Karpas-422 (cell line): ENCODE measurements around the gene CCNB3. TPM values are rescaled to one million over a fixed set of nuclear protein-coding genes. Genes with fewer than 3 reads are reported as not detected.

Experiments used
- DNase-seq: peaks from one replicate; pipeline ENCODE4 v3.0.0-alpha.2; 2015
- H2AFZ ChIP-seq: fragments of 200-600 bp; sonication (generic); 2 replicates; pipeline ENCODE4 v1.6.1; 2014; ENCODE audit warnings: antibody characterized with exemption, low read length, mixed read lengths
- H3K27ac ChIP-seq: fragments of 200-600 bp; sonication (generic); 2 replicates; pipeline ENCODE4 v1.5.1; 2014; ENCODE audit warnings: mild to moderate bottlenecking, low read length, moderate library complexity
- H3K27me3 ChIP-seq: fragments of 200-600 bp; sonication (generic); 2 replicates; pipeline ENCODE4 v1.6.1; 2014; ENCODE audit warnings: low read length, mixed read lengths
- H3K36me3 ChIP-seq: fragments of 200-600 bp; sonication (generic); 2 replicates; pipeline ENCODE4 v1.6.1; 2014; ENCODE audit warnings: low read length, mixed read lengths; ENCODE audit not compliant: insufficient read depth
- H3K4me1 ChIP-seq: fragments of 200-600 bp; sonication (generic); 2 replicates; pipeline ENCODE4 v1.6.1; 2014; ENCODE audit warnings: mild to moderate bottlenecking, low read length, mixed read lengths
- H3K4me2 ChIP-seq: fragments of 200-600 bp; sonication (generic); 2 replicates; pipeline ENCODE4 v1.6.1; 2014; ENCODE audit warnings: low read length, low read depth, mild to moderate bottlenecking; ENCODE audit not compliant: poor library complexity, severe bottlenecking
- H3K4me3 ChIP-seq: fragments of 200-600 bp; sonication (generic); 2 replicates; pipeline ENCODE4 v1.5.1; 2014; ENCODE audit warnings: mild to moderate bottlenecking, antibody characterized with exemption, low read length, mixed read lengths
- H3K79me2 ChIP-seq: fragments of 200-600 bp; sonication (generic); 2 replicates; pipeline ENCODE4 v1.6.1; 2014; ENCODE audit warnings: mild to moderate bottlenecking, low read length, mixed read lengths
- H3K9ac ChIP-seq: fragments of 200-600 bp; sonication (generic); 2 replicates; pipeline ENCODE4 v1.6.0; 2014; ENCODE audit warnings: low read length
- H3K9me2 ChIP-seq: fragments of 200-600 bp; sonication (generic), shearing (Covaris generic); replicated peaks from 2 replicates; pipeline ENCODE4 v1.6.0; 2014; ENCODE audit warnings: mild to moderate bottlenecking, low read length, moderate library complexity; ENCODE audit not compliant: insufficient read depth
- H3K9me3 ChIP-seq: fragments of 300-700, 200-600 bp; sonication (generic); 2 replicates; pipeline ENCODE4 v1.6.1; 2014; ENCODE audit warnings: low read length, mixed read lengths
- H4K20me1 ChIP-seq: fragments of 200-600 bp; sonication (generic); 2 replicates; pipeline ENCODE4 v1.6.1; 2014; ENCODE audit warnings: mild to moderate bottlenecking, antibody characterized with exemption, low read length, low read depth; ENCODE audit not compliant: insufficient read depth
- total RNA-seq: library from RNA; depleted of rRNA; stranded (reverse); fragments of >200 nt; shearing (Covaris generic); gene quantifications from 2 replicates; pipeline ENCODE4 v1.2.3, GENCODE V29; 2014; ENCODE audit warnings: low replicate concordance; rRNA removed

Gene CCNB3, protein sequence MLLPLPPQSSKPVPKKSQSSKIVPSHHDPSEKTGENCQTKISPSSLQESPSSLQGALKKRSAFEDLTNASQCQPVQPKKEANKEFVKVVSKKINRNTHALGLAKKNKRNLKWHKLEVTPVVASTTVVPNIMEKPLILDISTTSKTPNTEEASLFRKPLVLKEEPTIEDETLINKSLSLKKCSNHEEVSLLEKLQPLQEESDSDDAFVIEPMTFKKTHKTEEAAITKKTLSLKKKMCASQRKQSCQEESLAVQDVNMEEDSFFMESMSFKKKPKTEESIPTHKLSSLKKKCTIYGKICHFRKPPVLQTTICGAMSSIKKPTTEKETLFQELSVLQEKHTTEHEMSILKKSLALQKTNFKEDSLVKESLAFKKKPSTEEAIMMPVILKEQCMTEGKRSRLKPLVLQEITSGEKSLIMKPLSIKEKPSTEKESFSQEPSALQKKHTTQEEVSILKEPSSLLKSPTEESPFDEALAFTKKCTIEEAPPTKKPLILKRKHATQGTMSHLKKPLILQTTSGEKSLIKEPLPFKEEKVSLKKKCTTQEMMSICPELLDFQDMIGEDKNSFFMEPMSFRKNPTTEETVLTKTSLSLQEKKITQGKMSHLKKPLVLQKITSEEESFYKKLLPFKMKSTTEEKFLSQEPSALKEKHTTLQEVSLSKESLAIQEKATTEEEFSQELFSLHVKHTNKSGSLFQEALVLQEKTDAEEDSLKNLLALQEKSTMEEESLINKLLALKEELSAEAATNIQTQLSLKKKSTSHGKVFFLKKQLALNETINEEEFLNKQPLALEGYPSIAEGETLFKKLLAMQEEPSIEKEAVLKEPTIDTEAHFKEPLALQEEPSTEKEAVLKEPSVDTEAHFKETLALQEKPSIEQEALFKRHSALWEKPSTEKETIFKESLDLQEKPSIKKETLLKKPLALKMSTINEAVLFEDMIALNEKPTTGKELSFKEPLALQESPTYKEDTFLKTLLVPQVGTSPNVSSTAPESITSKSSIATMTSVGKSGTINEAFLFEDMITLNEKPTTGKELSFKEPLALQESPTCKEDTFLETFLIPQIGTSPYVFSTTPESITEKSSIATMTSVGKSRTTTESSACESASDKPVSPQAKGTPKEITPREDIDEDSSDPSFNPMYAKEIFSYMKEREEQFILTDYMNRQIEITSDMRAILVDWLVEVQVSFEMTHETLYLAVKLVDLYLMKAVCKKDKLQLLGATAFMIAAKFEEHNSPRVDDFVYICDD (N-terminal part only)
- total RNA-seq, result 0.32 and 0.78 TPM in 2 replicates

DNA sequence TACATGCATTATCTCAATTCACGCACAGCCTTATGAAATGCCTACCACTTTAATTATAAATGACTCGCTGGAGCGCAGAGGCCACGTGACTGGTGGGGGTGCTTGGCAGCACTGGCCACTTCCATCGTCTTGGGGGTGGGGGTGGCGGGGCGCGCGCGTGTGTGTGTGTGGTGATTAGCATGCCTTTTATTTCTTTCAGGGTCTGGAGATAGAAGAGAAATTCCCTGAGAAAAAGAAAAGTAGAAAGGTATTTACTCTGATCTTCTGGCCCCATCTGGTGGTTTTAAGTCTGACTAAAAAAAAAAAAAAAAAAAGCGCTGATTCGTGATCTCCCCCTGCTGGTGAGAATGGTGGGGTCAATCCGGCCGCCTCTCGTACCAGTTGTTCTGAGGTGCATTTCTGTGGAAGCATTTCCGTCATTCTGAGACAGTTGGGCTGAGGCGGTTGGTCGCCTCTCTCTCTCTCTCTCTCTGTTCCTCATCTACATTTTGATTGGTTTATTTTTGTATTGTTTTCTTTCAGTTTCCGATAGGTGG, at the start of gene CCNB3:
CCNB3 (plus strand) TSS at position 402 of the 536 bp plus-strand sequence. CDS start 80,399 bp downstream, outside the sequence.
- H3K9me3 ChIP-seq, result no peaks in the 10 kb centered on the region
- H3K9me2 ChIP-seq, result no peaks in the 10 kb centered on the region
- H3K4me3 ChIP-seq, result peak within 1 kb of the TSS; percentile 25; the same call in 1 of the 2 replicates
- H3K36me3 ChIP-seq, result no peaks in the 10 kb centered on the region
- DNase-seq, result peak; percentile 87
- H3K27ac ChIP-seq, result no peak within 1 kb of the TSS
- H4K20me1 ChIP-seq, result no peaks in the 10 kb centered on the region
- peak within 1 kb of the TSS; percentile 57 for H3K4me2 ChIP-seq
- H3K79me2 ChIP-seq, result no peaks in the 10 kb centered on the region
- H3K9ac ChIP-seq, result peak within 1 kb of the TSS; percentile 12; the same call in 1 of the 2 replicates
- no peaks in the 10 kb centered on the region for H3K27me3 ChIP-seq
- peaks cover 6% of the 10 kb centered on the region for H3K4me1 ChIP-seq
- peak within 1 kb of the TSS; percentile 67; the same call in 1 of the 2 replicates for H2AFZ ChIP-seq

DNA sequence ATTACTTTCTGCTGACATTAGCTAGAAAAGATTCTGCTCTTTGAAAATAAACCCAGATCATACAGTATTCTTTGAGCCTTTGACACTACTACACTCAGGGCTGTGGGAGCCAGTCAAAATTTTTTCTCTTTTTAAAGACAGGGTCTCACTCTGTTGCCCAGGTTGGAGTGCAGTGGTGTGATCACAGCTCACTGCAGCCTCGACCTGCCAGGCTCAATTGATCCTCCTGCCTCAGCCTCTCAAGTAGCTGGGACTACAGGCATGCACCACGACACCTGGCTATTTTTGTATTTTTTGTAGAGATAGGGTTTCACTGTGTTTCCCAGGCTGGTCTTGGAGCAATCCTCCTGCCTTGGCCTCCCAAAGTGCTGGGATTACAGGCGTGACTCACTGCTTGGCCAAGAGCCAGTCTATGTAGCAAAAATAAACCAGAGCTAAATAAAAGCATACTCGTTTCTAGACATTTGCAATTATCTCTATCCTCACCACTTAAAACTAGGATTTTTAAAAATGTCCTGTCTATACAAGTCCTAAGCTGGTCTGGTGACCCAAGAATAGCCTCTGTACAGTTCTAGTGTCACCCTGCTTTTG, 46.9 kb upstream of the CCNB3 start:
- H3K27ac ChIP-seq, result no peak overlapping the region
- H3K36me3 ChIP-seq, result no peaks in the 10 kb centered on the region
- H3K4me3 ChIP-seq, result no peak overlapping the region
- H3K4me2 ChIP-seq, result no peak overlapping the region
- no peaks in the 10 kb centered on the region for H3K79me2 ChIP-seq
- H3K9me2 ChIP-seq, result no peaks in the 10 kb centered on the region
- H3K9me3 ChIP-seq, result no peaks in the 10 kb centered on the region
- no peaks in the 10 kb centered on the region for H3K27me3 ChIP-seq
- no peak for DNase-seq
- H2AFZ ChIP-seq, result no peak overlapping the region
- no peak overlapping the region for H3K9ac ChIP-seq
- H4K20me1 ChIP-seq, result no peaks in the 10 kb centered on the region
- no peaks in the 10 kb centered on the region for H3K4me1 ChIP-seq

DNA sequence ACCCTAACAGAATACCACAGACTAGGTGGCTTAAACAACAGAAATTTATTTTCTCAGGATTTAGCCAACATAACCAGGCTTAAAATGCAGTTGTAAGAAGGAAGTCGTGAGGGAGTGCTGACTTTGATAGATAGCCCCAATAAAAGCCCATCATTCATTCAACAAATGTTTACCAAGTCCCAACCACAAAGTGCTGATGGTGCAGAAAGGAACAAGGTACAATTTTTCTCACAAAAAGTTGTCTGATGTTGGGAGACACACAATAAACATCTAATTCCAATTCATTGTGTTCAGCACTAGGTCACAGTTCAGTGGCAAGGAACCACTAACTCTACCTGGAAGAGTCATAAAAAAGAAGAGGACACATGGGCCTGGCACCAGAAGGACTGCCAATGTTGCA, 46.0 kb upstream of the CCNB3 start:
- Histone ChIP-seq H3K9ac (no peak overlapping the region), H3K9me2 (no peaks in the 10 kb centered on the region), H3K27ac (no peak overlapping the region), H3K4me1 (no peaks in the 10 kb centered on the region), H3K9me3 (no peaks in the 10 kb centered on the region), H3K4me2 (no peak overlapping the region), H3K36me3 (no peaks in the 10 kb centered on the region), H3K4me3 (no peak overlapping the region), H3K79me2 (no peaks in the 10 kb centered on the region), H4K20me1 (no peaks in the 10 kb centered on the region), H2AFZ (no peak overlapping the region), H3K27me3 (no peaks in the 10 kb centered on the region)
- DNase-seq, result no peak

DNA sequence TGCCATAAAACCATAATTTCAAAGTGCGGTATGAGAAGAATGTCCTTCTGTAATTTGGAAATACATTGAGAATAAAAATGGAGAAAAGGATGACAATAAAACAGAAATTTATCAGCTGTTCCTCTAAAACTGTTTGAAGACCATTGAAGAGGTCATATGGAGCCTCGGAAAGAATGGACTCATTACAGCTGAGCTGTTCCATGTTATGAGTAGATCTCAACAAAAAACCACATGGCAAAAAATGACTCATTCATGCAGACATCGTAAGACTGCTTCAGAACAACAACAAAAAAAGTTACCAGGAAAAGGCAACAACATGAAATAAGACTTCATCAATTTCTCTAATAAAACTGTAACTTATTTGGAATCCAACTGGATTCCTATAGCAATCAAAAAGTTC, 43.4 kb upstream of the CCNB3 start:
- Histone ChIP-seq H3K9me3 (no peaks in the 10 kb centered on the region), H3K4me3 (no peak overlapping the region), H3K4me1 (no peaks in the 10 kb centered on the region), H2AFZ (no peak overlapping the region), H3K36me3 (no peaks in the 10 kb centered on the region), H3K79me2 (no peaks in the 10 kb centered on the region), H3K9me2 (no peaks in the 10 kb centered on the region), H4K20me1 (no peaks in the 10 kb centered on the region), H3K4me2 (no peak overlapping the region), H3K27me3 (no peaks in the 10 kb centered on the region), H3K9ac (no peak overlapping the region), H3K27ac (no peak overlapping the region)
- no peak for DNase-seq

DNA sequence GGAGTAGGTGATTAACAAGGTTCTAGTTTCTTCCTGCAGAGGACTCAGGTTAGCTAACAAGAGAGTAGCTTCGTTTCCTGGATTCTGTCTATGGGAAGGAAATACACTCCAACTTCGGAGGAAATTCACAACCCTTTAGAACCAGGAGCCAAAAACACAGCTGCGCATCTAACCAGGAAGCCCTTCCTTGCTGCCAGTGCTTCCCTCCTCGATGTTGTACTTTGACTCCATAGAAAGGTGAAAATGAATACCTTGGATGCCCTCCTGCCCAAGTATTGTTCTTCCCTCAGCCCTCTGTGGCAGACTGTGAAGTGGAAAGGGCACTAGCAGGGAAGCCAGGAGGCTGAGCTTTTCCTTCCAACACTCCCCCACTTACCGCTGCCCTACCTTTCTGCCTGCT, 38.8 kb upstream of the CCNB3 start:
- Histone ChIP-seq H3K27me3 (no peaks in the 10 kb centered on the region), H3K9me2 (no peaks in the 10 kb centered on the region), H3K79me2 (no peaks in the 10 kb centered on the region), H2AFZ (no peak overlapping the region), H3K9ac (no peak overlapping the region), H3K9me3 (no peaks in the 10 kb centered on the region), H4K20me1 (no peaks in the 10 kb centered on the region), H3K4me1 (peaks cover 9% of the 10 kb centered on the region), H3K4me3 (no peak overlapping the region), H3K4me2 (no peak overlapping the region), H3K36me3 (no peaks in the 10 kb centered on the region), H3K27ac (no peak overlapping the region)
- no peak for DNase-seq

DNA sequence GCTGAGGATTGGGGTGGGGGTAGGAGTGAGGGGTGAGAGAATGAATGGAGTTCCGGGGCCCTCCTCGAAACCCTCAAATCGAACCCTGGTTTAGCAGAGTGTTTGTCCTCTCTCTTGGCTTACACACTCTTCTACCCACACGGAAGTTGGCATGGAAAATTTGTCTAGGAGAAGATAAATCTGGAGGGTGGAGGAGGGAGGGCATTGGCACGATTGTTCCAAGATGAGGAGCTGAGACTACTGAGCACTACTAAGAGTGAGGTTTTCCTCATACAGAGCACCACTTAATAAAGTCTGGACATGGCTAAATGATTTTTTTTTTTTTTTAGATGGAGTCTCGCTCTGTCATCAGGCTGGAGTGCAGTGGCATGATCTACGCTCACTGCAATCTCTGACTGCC, 37.2 kb upstream of the CCNB3 start:
- H3K4me3 ChIP-seq, result no peak overlapping the region
- no peak overlapping the region for H2AFZ ChIP-seq
- no peak overlapping the region for H3K4me2 ChIP-seq
- DNase-seq, result no peak
- H3K79me2 ChIP-seq, result no peaks in the 10 kb centered on the region
- no peaks in the 10 kb centered on the region for H4K20me1 ChIP-seq
- H3K27ac ChIP-seq, result no peak overlapping the region
- H3K9ac ChIP-seq, result no peak overlapping the region
- H3K27me3 ChIP-seq, result no peaks in the 10 kb centered on the region
- H3K9me2 ChIP-seq, result no peaks in the 10 kb centered on the region
- H3K4me1 ChIP-seq, result peaks cover 9% of the 10 kb centered on the region
- no peaks in the 10 kb centered on the region for H3K9me3 ChIP-seq
- no peaks in the 10 kb centered on the region for H3K36me3 ChIP-seq

DNA sequence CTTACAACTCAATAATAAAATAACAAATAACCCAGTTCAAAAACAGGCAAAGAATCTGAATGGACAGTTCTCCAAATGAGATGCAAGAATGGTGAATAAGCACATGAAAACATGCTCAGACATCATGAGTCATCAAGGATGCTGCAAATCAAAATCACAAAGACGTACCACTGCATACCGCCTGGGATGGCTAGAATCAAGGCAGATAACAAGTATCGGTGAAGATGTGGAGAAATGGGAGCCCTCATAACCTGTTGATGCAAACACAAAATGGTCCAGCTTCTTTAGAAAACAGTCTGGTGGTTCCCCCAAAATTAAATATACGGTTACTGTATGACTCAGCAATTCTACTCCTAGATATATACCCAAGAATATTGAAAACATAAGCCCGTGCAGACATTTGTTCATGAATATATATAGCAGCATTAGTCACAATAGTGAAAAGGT, 36.3 kb upstream of the CCNB3 start:
- peaks cover 9% of the 10 kb centered on the region for H3K4me1 ChIP-seq
- H3K9me3 ChIP-seq, result no peaks in the 10 kb centered on the region
- H3K36me3 ChIP-seq, result no peaks in the 10 kb centered on the region
- H2AFZ ChIP-seq, result no peak overlapping the region
- H3K79me2 ChIP-seq, result no peaks in the 10 kb centered on the region
- no peak for DNase-seq
- no peaks in the 10 kb centered on the region for H4K20me1 ChIP-seq
- no peak overlapping the region for H3K4me2 ChIP-seq
- no peaks in the 10 kb centered on the region for H3K27me3 ChIP-seq
- no peak overlapping the region for H3K9ac ChIP-seq
- H3K9me2 ChIP-seq, result no peaks in the 10 kb centered on the region
- no peak overlapping the region for H3K27ac ChIP-seq
- H3K4me3 ChIP-seq, result no peak overlapping the region
